ENCODE measurements around the gene AFF4. TPM values are rescaled to one million over a fixed set of nuclear protein-coding genes. Genes with fewer than 3 reads are reported as not detected.

The AFF4 gene
- total RNA-seq, 2 experiments from 2014 or later = 19.4 to 19.9 TPM

- POLR2A ChIA-PET = interaction anchor here (1.0 kb wide), 1 partner anchor 9 kb away, joined by 3 read pairs; no protein-coding TSS in a partner anchor
- H3K27ac Mint-ChIP-seq = no peak overlapping the region
Observed at GRCh38 chr5:132841305-132841704, 122.1 kb downstream of the AFF4 start.

GRCh38 chr5:132840896-132841295 is 122.5 kb downstream of the AFF4 start:
- Mint-ChIP-seq H3K4me1 (ENCODE audit: low read depth) (no peaks in the 10 kb centered on the region), H3K27ac (no peak overlapping the region), H3K36me3 (ENCODE audit: low read depth) (no peaks in the 10 kb centered on the region), H3K4me3 (no peak overlapping the region), H3K27me3 (no peaks in the 10 kb centered on the region), H3K9me3 (no peaks in the 10 kb centered on the region)
- ATAC-seq (no peak), DNase-seq (no peak)
- ChIA-PET POLR2A (interaction anchor here (1.0 kb wide), 1 partner anchor 10 kb away, joined by 3 read pairs; no protein-coding TSS in a partner anchor), CTCF (interaction anchor here (0.5 to 1.0 kb wide), 3 partner anchors 11 to 26 kb away, joined by 3 read pairs; no protein-coding TSS in a partner anchor)
- intact Hi-C loops (cut with micrococcal nuclease) = no loop called here
- TF ChIP-seq CTCF (IDR thresholded peaks at IDR 0.05) = no peak

More at GRCh38 chr5:132841305-132841704, 122.1 kb downstream of the AFF4 start:
- TF ChIP-seq CTCF (IDR thresholded peaks at IDR 0.05) = no peak
- no peak overlapping the region for H3K4me3 Mint-ChIP-seq
- CTCF ChIA-PET = interaction anchor here (0.6 to 1.0 kb wide), 2 partner anchors 12 to 23 kb away, joined by 3 read pairs; no protein-coding TSS in a partner anchor
- intact Hi-C loops (cut with micrococcal nuclease) = no loop called here
- no peak for ATAC-seq
- H3K27me3 Mint-ChIP-seq = no peaks in the 10 kb centered on the region
- H3K4me1 Mint-ChIP-seq (ENCODE audit: low read depth) = no peaks in the 10 kb centered on the region
- no peaks in the 10 kb centered on the region for H3K9me3 Mint-ChIP-seq
- H3K36me3 Mint-ChIP-seq (ENCODE audit: low read depth) = no peaks in the 10 kb centered on the region
- no peak for DNase-seq

- intact Hi-C loops (cut with micrococcal nuclease) = no loop called here
- ChIA-PET POLR2A (no interaction called here), CTCF (interaction anchor here (0.5 to 2.1 kb wide), 3 partner anchors 10 to 25 kb away, joined by 3 to 8 read pairs (median 3); partner anchors contain the start of gene SHROOM1)
- no peak for TF ChIP-seq CTCF (IDR thresholded peaks at IDR 0.05)
- Mint-ChIP-seq H3K4me1 (ENCODE audit: low read depth) (no peaks in the 10 kb centered on the region), H3K27me3 (no peaks in the 10 kb centered on the region), H3K4me3 (no peak overlapping the region), H3K36me3 (ENCODE audit: low read depth) (no peaks in the 10 kb centered on the region), H3K9me3 (no peaks in the 10 kb centered on the region), H3K27ac (no peak overlapping the region)
- no peak for DNase-seq
- ATAC-seq = no peak
Observed at GRCh38 chr5:132840313-132840712, 123.1 kb downstream of the AFF4 start.

GRCh38 chr5:132839426-132840301 is 123.8 kb downstream of the AFF4 start:
- no peak overlapping the region for H3K4me3 Mint-ChIP-seq
- H3K27me3 Mint-ChIP-seq = no peaks in the 10 kb centered on the region
- H3K27ac Mint-ChIP-seq = no peak overlapping the region
- ChIA-PET POLR2A (no interaction called here), CTCF (interaction anchor here (0.9 to 2.1 kb wide), 3 partner anchors 10 to 20 kb away, joined by 3 to 8 read pairs (median 3); partner anchors contain the start of gene SHROOM1)
- H3K9me3 Mint-ChIP-seq = no peaks in the 10 kb centered on the region
- intact Hi-C loops (cut with micrococcal nuclease) = no loop called here
- ATAC-seq (no peak), DNase-seq (no peak)
- no peaks in the 10 kb centered on the region for H3K36me3 Mint-ChIP-seq (ENCODE audit: low read depth)
- TF ChIP-seq CTCF (IDR thresholded peaks at IDR 0.05) = no peak
- H3K4me1 Mint-ChIP-seq (ENCODE audit: low read depth) = no peaks in the 10 kb centered on the region

All from activated CD8-positive, alpha-beta T cell treated with anti-CD3 and anti-CD28 coated beads for 36 hours (primary cell).